CD14-positive monocyte (primary cell): Measurements from ENCODE around the gene MMP2. TPM values are rescaled to one million over a fixed set of nuclear protein-coding genes. Genes with fewer than 3 reads are reported as not detected.

Source experiments
- DNase-seq, 3 donors: peaks; one replicate each; pipeline ENCODE4 v3.0.0-alpha.2; 2011 to 2022
- H2AFZ ChIP-seq: 2 replicates; pipeline ENCODE4 v1.6.0; 2012; ENCODE audit warnings: mild to moderate bottlenecking, low read depth, low read length, inconsistent platforms; ENCODE audit not compliant: insufficient read depth, poor library complexity, severe bottlenecking
- H3K27ac ChIP-seq, 2 donors: 1 replicate in 1 of 2; 2 replicates in 1 of 2; pipeline ENCODE4 v1.5.1; 2012 to 2013; ENCODE audit warnings: low read length in 2 of 2, control low read depth in 1 of 2, inconsistent platforms in 1 of 2, low read depth in 1 of 2, mild to moderate bottlenecking in 1 of 2
- H3K27me3 ChIP-seq, 2 donors: one replicate each; pipeline versions ENCODE4 v1.6.0 to v1.6.1; 2011 to 2013; ENCODE audit warnings: low read length in 2 of 2; ENCODE audit not compliant: control insufficient read depth in 2 of 2, insufficient read depth in 2 of 2
- H3K36me3 ChIP-seq, 2 donors: replicated peaks in 1 of 2; 1 replicate in 1 of 2; 2 replicates in 1 of 2; pipeline versions ENCODE4 v1.5.1 to v1.6.1; 2012 to 2013; ENCODE audit warnings: low read length in 2 of 2, control low read depth in 1 of 2, inconsistent platforms in 1 of 2, mild to moderate bottlenecking in 1 of 2; ENCODE audit not compliant: insufficient read depth in 2 of 2, control insufficient read depth in 1 of 2
- H3K4me1 ChIP-seq, 2 donors: 1 replicate in 1 of 2; 2 replicates in 1 of 2; pipeline versions ENCODE4 v1.5.1 to v1.6.1; 2012 to 2013; ENCODE audit warnings: low read length in 2 of 2, control low read depth in 1 of 2, inconsistent platforms in 1 of 2, mild to moderate bottlenecking in 1 of 2, moderate library complexity in 1 of 2; ENCODE audit not compliant: insufficient read depth in 2 of 2, control insufficient read depth in 1 of 2
- H3K4me2 ChIP-seq: replicated peaks from 2 replicates; pipeline ENCODE3; 2012; ENCODE audit warnings: low read length, moderate library complexity, mild to moderate bottlenecking; ENCODE audit not compliant: poor library complexity, severe bottlenecking; ENCODE audit errors: extremely low read depth
- H3K4me3 ChIP-seq, 3 experiments: fragments of 200-600 bp in 1 of 3; sonication (generic) in 1 of 3; replicated peaks in 1 of 3; 1 replicate in 2 of 3; 2 replicates in 1 of 3; pipeline ENCODE4 v1.5.1; 2011 to 2013; ENCODE audit warnings: low read length in 3 of 3, mild to moderate bottlenecking in 3 of 3, control low read depth in 2 of 3, low read depth in 2 of 3, inconsistent platforms in 1 of 3, moderate library complexity in 1 of 3
- H3K79me2 ChIP-seq: 2 replicates; pipeline ENCODE4 v1.6.0; 2012; ENCODE audit warnings: mild to moderate bottlenecking, control low read depth, inconsistent platforms, low read length, moderate library complexity; ENCODE audit not compliant: insufficient read depth
- H3K9ac ChIP-seq: 2 replicates; pipeline ENCODE4 v1.6.0; 2017; ENCODE audit warnings: low read length, mild to moderate bottlenecking; ENCODE audit not compliant: insufficient read depth, poor library complexity, severe bottlenecking
- H3K9me3 ChIP-seq, 2 donors: replicated peaks in 1 of 2; 1 replicate in 1 of 2; 2 replicates in 1 of 2; pipeline versions ENCODE4 v1.5.1 to v1.6.1; 2012 to 2013; ENCODE audit warnings: low read length in 2 of 2, control low read depth in 1 of 2; ENCODE audit not compliant: control insufficient read depth in 1 of 2, insufficient read depth in 1 of 2
- H4K20me1 ChIP-seq: 2 replicates; pipeline ENCODE4 v1.6.0; 2012; ENCODE audit warnings: mild to moderate bottlenecking, low read length, control low read depth, moderate library complexity; ENCODE audit not compliant: insufficient read depth
- H3K27ac Mint-ChIP-seq, 7 donors: one replicate each; pipeline ENCODE4 v1.8.0; 2020; ENCODE audit warnings: mild to moderate bottlenecking in 7 of 7, mixed read lengths in 7 of 7, moderate library complexity in 6 of 7, inconsistent platforms in 2 of 7
- H3K27me3 Mint-ChIP-seq, 3 donors: one replicate each; pipeline ENCODE4 v1.8.0; 2021 to 2022; ENCODE audit warnings: low read depth in 3 of 3, mild to moderate bottlenecking in 3 of 3, mixed read lengths in 3 of 3, moderate library complexity in 3 of 3, inconsistent platforms in 1 of 3
- H3K36me3 Mint-ChIP-seq, 2 donors: one replicate each; pipeline ENCODE4 v1.8.0; 2020; ENCODE audit warnings: mixed read lengths in 2 of 2, inconsistent platforms in 1 of 2, mild to moderate bottlenecking in 1 of 2
- H3K4me1 Mint-ChIP-seq: one replicate; pipeline ENCODE4 v1.8.0; 2020; ENCODE audit warnings: mild to moderate bottlenecking, mixed read lengths
- H3K4me3 Mint-ChIP-seq, 2 donors: one replicate each; pipeline ENCODE4 v1.8.0; 2020; ENCODE audit warnings: mild to moderate bottlenecking in 2 of 2, mixed read lengths in 2 of 2, moderate library complexity in 1 of 2
- H3K9me3 Mint-ChIP-seq, 7 donors: one replicate each; pipeline ENCODE4 v1.8.0; 2020 to 2022; ENCODE audit warnings: mixed read lengths in 7 of 7, mild to moderate bottlenecking in 6 of 7, moderate library complexity in 6 of 7, inconsistent platforms in 2 of 7
- WGBS: methylation state at CpG from one replicate; pipeline ENCODE4 v1.1.5; 2013; ENCODE audit warnings: missing lambda C conversion rate; ENCODE audit not compliant: insufficient coverage; 5-methylcytosine and 5-hydroxymethylcytosine counted together
- intact Hi-C, 2 donors: fragments of 100-400 bp; cut with micrococcal nuclease; formaldehyde crosslinking; loops; one replicate each; pipeline versions ENCODE4 v1.15.0 to v1.15.1; 2023
- polyA plus RNA-seq, 3 donors: library from polyadenylated mRNA; depleted of rRNA in 1 of 3; unstranded in 2 of 3; stranded (reverse) in 1 of 3; fragments of 300-500 nt in 2 of 3; fragments of >200 nt in 1 of 3; fragmentation: Illumina TruSeq in 2 of 3; gene quantifications; 1 replicate in 2 of 3; 2 replicates in 1 of 3; pipeline ENCODE4 v1.2.3, GENCODE V29; 2012 to 2021
- TF ChIP-seq, protein P1 (sequence below): fragments of 200-600 bp; IDR thresholded peaks from one replicate; pipeline ENCODE4 v1.8.0; 2022; ENCODE audit warnings: antibody characterized with exemption, mild to moderate bottlenecking

Gene MMP2
- polyA plus RNA-seq, 3 donors: not detected

DNA sequence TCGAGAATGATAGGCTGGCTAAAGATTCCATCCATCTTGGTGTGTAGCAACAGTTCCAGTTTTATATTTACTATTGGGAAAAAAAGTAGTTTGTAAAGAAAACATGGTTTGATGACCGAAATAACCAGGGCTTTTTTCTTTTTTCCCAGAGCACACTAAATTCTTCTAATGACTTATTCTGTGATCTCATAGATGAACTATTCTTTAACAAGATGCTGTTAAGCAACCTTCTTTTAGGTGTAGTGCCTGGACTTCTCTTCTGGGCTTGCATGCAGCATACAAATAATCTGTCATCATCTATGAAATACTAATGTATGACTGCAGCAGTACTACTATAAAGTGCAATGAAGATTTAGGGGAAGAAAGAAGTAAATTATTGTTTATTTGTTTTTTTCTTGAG is 76.4 kb downstream of the MMP2 start:
- TF ChIP-seq, protein P1, sequence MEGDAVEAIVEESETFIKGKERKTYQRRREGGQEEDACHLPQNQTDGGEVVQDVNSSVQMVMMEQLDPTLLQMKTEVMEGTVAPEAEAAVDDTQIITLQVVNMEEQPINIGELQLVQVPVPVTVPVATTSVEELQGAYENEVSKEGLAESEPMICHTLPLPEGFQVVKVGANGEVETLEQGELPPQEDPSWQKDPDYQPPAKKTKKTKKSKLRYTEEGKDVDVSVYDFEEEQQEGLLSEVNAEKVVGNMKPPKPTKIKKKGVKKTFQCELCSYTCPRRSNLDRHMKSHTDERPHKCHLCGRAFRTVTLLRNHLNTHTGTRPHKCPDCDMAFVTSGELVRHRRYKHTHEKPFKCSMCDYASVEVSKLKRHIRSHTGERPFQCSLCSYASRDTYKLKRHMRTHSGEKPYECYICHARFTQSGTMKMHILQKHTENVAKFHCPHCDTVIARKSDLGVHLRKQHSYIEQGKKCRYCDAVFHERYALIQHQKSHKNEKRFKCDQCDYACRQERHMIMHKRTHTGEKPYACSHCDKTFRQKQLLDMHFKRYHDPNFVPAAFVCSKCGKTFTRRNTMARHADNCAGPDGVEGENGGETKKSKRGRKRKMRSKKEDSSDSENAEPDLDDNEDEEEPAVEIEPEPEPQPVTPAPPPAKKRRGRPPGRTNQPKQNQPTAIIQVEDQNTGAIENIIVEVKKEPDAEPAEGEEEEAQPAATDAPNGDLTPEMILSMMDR: no peak
- H4K20me1 ChIP-seq: no peaks in the 10 kb centered on the region
- no peaks in the 10 kb centered on the region for H3K4me1 ChIP-seq
- peaks cover 56 to 89% of the 10 kb centered on the region in 2 donors for H3K36me3 ChIP-seq
- intact Hi-C loops: no loop called here
- peaks cover 0 to 1% (median 0%) of the 10 kb centered on the region in 3 donors for H3K27me3 Mint-ChIP-seq
- WGBS: no CpG with 5 or more reads among the region's 2 CpGs
- H3K4me3 ChIP-seq: no peak overlapping the region
- no peaks in the 10 kb centered on the region for H3K27me3 ChIP-seq
- peaks cover 0 to 6% (median 0%) of the 10 kb centered on the region in 7 donors for H3K9me3 Mint-ChIP-seq
- H3K79me2 ChIP-seq: no peaks in the 10 kb centered on the region
- H3K36me3 Mint-ChIP-seq: peaks cover 56 to 73% of the 10 kb centered on the region in 2 donors
- H3K9me3 ChIP-seq: no peaks in the 10 kb centered on the region
- no peak overlapping the region for H3K4me3 Mint-ChIP-seq
- H3K9ac ChIP-seq: no peak overlapping the region
- H3K27ac Mint-ChIP-seq: no peak overlapping the region
- no peak overlapping the region for H3K4me2 ChIP-seq
- no peak overlapping the region for H3K27ac ChIP-seq
- H2AFZ ChIP-seq: no peak overlapping the region
- no peak for DNase-seq
- no peaks in the 10 kb centered on the region for H3K4me1 Mint-ChIP-seq

Other genes starting within 250 kb of the MMP2 start
- gene IRX6, start 155.0 kb upstream of the MMP2 start, polyA plus RNA-seq: not detected
- gene LPCAT2, start 29.9 kb downstream of the MMP2 start, polyA plus RNA-seq: 10 to 100 TPM; 28.5 to 49.7 (median 47.1) TPM
- gene CAPNS2, start 87.5 kb downstream of the MMP2 start, polyA plus RNA-seq: under 1 TPM in 2 of 3 donors, not detected in 1; 0.17 to 0.35 TPM
- gene SLC6A2, start 176.8 kb downstream of the MMP2 start, polyA plus RNA-seq: not detected